Central memory CD8-positive, alpha-beta T cell (primary cell): ENCODE measurements around the gene TFAP2E.

Source experiments
- ATAC-seq: fragments of 150-1000 bp; cut with Tn5 transposase; replicated peaks from 2 replicates; pipeline ENCODE4 v1.10.0; 2022; ENCODE audit warnings: mild to moderate bottlenecking, moderate FRiP score, moderate number of reproducible peaks; ENCODE audit not compliant: poor library complexity, severe bottlenecking; ENCODE audit errors: extremely low read depth
- DNase-seq, 2 donors: peaks; one replicate each; pipeline ENCODE4 v3.0.0; 2021; ENCODE audit warnings: low spot score in 2 of 2
- H3K27ac Mint-ChIP-seq: one replicate; pipeline ENCODE4 v1.8.0; 2022; ENCODE audit warnings: low read depth, mild to moderate bottlenecking, moderate library complexity, mixed read lengths
- H3K27me3 Mint-ChIP-seq: one replicate; pipeline ENCODE4 v1.8.0; 2022; ENCODE audit warnings: mixed read lengths
- H3K36me3 Mint-ChIP-seq: one replicate; pipeline ENCODE4 v1.8.0; 2022; ENCODE audit warnings: mild to moderate bottlenecking, moderate library complexity, mixed read lengths; ENCODE audit not compliant: insufficient read depth
- H3K4me1 Mint-ChIP-seq: one replicate; pipeline ENCODE4 v1.8.0; 2022; ENCODE audit warnings: mixed read lengths
- H3K4me3 Mint-ChIP-seq: one replicate; pipeline ENCODE4 v1.8.0; 2022; ENCODE audit warnings: mild to moderate bottlenecking, moderate library complexity, mixed read lengths
- H3K9me3 Mint-ChIP-seq: one replicate; pipeline ENCODE4 v1.8.0; 2022; ENCODE audit warnings: mixed read lengths

The TFAP2E gene

DNA sequence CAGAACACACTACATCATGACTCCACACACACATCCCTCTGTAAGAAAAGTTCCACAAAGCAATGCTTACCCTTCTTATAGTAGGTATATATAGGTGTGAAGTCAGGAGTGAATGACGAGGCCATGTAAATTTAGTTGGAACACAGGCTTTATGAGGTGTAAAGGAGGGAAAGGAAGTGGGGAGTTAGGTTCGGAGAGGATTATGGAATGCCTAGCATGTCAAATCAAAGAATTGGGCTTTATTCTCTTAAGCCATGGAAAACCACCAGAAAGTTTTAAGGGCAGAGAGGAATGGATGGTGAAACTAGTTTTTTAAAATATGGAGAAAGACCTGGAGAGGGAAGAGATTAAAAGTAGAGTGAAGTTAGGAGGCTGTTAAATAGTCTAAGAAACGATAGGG lies 26.3 kb downstream of the TFAP2E start:
- Mint-ChIP-seq H3K27me3 (no peaks in the 10 kb centered on the region), H3K4me1 (peaks cover 8% of the 10 kb centered on the region), H3K4me3 (no peak overlapping the region), H3K9me3 (no peaks in the 10 kb centered on the region), H3K27ac (no peak overlapping the region), H3K36me3 (peaks cover 28% of the 10 kb centered on the region)
- DNase-seq (no peak), ATAC-seq (no peak)

DNA sequence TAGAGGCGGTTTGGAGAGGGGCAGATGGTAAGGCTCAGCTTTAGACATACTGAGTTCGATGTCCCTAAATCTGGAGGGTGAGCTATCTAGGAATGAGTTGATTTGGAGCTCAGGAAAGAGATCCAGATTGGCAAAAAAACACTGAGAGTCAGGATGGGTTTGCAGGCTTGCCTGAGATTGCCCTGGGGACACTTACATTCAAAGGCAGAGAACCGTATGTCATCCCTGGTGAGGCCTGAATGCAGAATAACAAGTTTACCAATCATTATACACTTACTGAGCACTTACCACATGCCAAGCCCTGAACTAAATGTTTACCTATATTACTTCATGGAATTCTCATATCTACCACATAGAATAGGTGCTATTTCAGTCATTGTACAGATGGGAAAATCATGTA lies 27.5 kb downstream of the TFAP2E start:
- H3K27ac Mint-ChIP-seq = peak overlapping the region; percentile 11
- H3K9me3 Mint-ChIP-seq = no peaks in the 10 kb centered on the region
- ATAC-seq = no peak
- no peak for DNase-seq
- peaks cover 37% of the 10 kb centered on the region for H3K36me3 Mint-ChIP-seq
- H3K4me1 Mint-ChIP-seq = peaks cover 13% of the 10 kb centered on the region
- no peaks in the 10 kb centered on the region for H3K27me3 Mint-ChIP-seq
- H3K4me3 Mint-ChIP-seq = no peak overlapping the region

DNA sequence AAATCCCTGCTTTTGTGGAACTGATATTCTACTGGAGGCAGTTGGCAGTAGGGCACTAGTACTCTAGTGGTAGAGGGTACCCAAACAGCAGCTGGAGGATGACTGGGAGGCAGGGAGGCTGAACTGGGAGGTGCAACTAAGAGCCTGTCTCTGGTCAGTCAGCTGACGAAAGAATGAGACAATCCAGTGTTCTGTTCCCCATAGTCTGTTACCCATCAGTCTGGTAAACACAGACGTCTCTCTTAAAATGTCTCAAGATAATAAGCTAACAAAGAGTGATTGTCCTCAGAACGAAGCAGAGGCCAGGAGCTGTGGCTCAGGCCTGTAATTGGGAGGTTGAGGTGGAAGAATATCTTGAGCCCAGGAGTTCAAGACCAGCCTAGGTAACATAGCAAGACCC lies 30.4 kb downstream of the TFAP2E start:
- Mint-ChIP-seq H3K27ac (peak overlapping the region; percentile 29), H3K36me3 (peaks cover 50% of the 10 kb centered on the region), H3K4me3 (no peak overlapping the region), H3K27me3 (no peaks in the 10 kb centered on the region), H3K4me1 (peaks cover 23% of the 10 kb centered on the region), H3K9me3 (no peaks in the 10 kb centered on the region)
- ATAC-seq (no peak), DNase-seq (no peak)

DNA sequence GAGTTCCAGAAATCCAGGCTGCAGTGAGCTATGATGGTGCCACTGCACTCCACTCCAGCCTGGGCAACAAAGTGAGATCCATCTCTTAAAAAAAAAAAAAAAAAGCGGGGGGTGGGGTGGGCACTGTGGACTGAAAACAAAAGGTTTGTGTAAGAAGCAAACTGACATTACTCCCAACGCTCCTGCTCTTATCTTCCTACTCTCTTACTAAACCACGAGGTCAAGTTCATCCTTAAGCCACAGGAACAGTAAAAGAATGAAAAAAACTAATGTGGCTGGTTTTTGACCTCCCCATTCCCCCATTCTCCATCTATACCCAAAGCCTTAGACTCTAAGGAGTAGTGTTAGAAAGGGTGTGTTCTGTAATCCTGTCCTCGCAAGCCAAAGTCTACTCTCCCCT lies 30.8 kb downstream of the TFAP2E start:
- Mint-ChIP-seq H3K4me3 (no peak overlapping the region), H3K9me3 (no peaks in the 10 kb centered on the region), H3K4me1 (peaks cover 23% of the 10 kb centered on the region), H3K27me3 (no peaks in the 10 kb centered on the region), H3K36me3 (peaks cover 53% of the 10 kb centered on the region), H3K27ac (no peak overlapping the region)
- DNase-seq = no peak
- no peak for ATAC-seq

DNA sequence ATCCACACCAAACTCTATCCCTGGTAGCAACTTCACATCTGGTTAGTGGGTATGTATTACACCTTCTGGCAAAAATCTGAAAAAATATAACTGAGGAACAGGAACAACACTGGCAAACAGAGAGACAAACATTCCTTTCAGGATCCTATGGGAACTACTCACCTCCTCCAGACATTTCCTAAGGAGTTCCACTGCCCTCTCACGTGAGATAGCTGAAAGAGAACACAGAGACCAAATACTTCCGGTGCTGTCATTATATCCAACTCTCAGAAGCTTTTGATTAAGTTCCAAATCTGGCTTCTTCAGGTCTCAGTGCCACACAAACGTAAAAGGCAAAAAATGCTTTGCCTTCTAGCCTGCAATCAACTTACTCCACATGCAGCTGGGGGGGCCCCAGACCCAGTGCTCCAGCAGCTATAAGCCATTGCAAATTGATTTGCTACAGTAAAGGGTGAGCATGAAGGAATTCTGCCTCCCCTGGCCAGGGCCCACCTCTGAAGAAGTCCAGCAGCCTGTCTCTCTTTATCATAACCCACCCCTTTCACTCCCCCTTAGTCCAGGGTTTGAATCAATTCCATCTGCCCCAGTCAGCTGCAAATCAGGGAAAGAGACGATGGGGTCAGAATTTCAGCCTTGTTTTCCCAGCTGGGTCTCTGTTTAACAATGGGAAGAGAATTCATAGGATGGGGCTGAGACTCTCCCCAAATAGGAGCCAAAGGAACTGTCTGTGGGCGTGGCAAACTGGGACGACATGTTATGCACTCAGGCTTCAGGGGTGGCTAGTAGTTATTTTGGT lies 32.2 kb downstream of the TFAP2E start:
- H3K36me3 Mint-ChIP-seq = peaks cover 54% of the 10 kb centered on the region
- no peak for DNase-seq
- no peak overlapping the region for H3K27ac Mint-ChIP-seq
- H3K27me3 Mint-ChIP-seq = no peaks in the 10 kb centered on the region
- H3K4me3 Mint-ChIP-seq = no peak overlapping the region
- H3K4me1 Mint-ChIP-seq = peaks cover 23% of the 10 kb centered on the region
- no peak for ATAC-seq
- H3K9me3 Mint-ChIP-seq = no peaks in the 10 kb centered on the region

DNA sequence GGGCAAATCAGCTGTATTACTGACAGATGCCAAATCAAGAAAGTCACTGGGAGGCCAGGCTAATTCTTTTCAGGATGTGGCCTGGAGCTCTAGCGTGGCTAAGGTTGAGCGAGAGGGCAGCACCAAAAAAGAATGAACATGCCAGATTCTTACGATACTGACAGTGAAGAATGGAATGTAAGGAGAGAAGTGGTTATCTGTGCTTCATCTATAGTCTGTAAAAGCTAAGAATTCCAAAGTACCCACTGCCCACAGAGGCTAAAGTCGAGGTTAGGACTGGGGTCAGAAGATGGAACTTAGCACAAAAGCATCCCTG lies 32.7 kb downstream of the TFAP2E start:
- Mint-ChIP-seq H3K9me3 (no peaks in the 10 kb centered on the region), H3K27ac (peak overlapping the region; percentile 56), H3K36me3 (peaks cover 55% of the 10 kb centered on the region), H3K4me1 (peaks cover 23% of the 10 kb centered on the region), H3K27me3 (no peaks in the 10 kb centered on the region), H3K4me3 (no peak overlapping the region)
- ATAC-seq (no peak), DNase-seq (no peak)

DNA sequence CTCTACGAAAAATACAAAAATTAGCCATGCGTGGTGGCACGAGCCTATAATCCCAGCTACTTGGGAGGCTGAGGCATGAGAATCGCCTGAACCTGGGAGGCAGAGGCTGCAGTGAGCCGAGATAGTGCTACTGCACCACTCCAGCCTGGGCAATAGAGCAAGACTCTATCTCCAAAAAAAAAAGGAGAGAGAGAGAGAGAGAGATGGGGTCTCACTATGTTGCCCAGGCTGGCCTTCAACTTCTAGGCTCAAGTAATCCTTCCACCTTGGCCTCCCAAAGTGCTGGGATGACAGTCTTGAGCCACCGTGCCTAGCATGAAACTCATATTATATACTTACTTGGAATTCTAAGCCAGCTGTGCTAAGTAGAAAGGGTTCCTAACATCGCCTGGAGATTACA lies 38.5 kb downstream of the TFAP2E start:
- Mint-ChIP-seq H3K4me1 (peaks cover 30% of the 10 kb centered on the region), H3K27me3 (no peaks in the 10 kb centered on the region), H3K4me3 (no peak overlapping the region), H3K36me3 (peaks cover 29% of the 10 kb centered on the region), H3K27ac (no peak overlapping the region), H3K9me3 (no peaks in the 10 kb centered on the region)
- no peak for DNase-seq
- no peak for ATAC-seq

DNA sequence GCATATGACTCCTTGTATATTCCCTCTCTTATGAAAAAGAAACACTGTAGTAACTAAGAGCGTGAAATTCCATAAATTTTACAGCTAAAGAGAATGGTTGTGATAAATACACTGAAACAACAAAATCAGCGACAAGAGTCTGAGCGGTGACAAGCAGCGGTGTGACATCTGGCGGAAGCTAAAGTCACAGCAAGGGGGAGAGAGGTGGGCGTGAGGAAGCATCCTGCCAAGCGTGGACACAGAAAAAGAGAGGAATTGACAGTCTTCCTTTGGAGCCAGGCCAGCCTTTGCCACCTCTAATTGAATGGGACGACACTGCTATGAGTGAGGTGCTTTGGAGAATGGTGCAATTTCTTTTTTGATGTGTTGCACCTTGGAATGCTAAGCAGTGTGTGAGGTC lies 42.3 kb downstream of the TFAP2E start:
- Mint-ChIP-seq H3K4me3 (no peak overlapping the region), H3K9me3 (no peaks in the 10 kb centered on the region), H3K27me3 (no peaks in the 10 kb centered on the region), H3K4me1 (peaks cover 44% of the 10 kb centered on the region), H3K36me3 (peaks cover 23% of the 10 kb centered on the region), H3K27ac (no peak overlapping the region)
- no peak for ATAC-seq
- no peak for DNase-seq

DNA sequence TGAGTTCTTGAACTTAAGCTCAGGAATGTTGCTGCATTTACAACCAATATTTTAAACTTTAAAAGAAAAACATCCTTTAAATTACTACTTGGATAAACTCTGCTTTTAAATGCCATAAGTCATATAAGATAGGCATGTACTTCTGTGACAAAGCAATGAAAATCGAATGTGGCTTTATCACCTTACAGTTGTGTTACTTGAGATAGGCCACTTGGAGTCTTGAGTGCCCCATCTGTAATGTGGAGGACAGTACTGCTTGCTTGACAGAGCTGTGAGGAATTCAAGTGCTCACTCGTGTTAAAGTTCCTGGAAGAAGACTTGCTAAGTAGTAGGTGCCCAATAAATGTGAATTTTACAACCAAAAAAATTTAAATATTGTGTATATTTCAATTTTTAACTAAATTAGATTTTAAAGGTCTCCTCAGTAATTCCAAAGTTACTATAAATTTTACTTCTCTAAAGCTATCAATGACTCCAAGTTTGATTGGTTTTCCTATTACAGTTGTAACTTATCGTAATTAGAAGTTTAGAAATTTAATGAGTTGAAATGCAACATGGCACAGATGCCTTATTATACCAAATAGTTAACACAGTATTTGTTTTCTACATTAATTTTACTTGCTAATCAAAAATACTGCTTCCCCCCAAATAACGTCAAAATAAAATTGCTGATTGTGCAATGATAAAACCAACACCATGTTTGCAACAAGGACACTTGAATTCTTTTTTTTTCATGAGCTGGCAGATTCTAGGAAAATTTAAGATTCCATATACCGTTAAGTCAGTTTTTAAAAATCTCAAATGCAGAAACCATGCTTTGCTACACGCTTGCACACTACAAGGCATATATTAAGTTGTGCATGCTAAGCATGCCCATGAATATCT lies 46.4 kb downstream of the TFAP2E start:
- DNase-seq = no peak
- peaks cover 22% of the 10 kb centered on the region for H3K36me3 Mint-ChIP-seq
- peaks cover 30% of the 10 kb centered on the region for H3K4me1 Mint-ChIP-seq
- H3K27ac Mint-ChIP-seq = no peak overlapping the region
- no peak overlapping the region for H3K4me3 Mint-ChIP-seq
- H3K27me3 Mint-ChIP-seq = no peaks in the 10 kb centered on the region
- no peaks in the 10 kb centered on the region for H3K9me3 Mint-ChIP-seq
- ATAC-seq = no peak

DNA sequence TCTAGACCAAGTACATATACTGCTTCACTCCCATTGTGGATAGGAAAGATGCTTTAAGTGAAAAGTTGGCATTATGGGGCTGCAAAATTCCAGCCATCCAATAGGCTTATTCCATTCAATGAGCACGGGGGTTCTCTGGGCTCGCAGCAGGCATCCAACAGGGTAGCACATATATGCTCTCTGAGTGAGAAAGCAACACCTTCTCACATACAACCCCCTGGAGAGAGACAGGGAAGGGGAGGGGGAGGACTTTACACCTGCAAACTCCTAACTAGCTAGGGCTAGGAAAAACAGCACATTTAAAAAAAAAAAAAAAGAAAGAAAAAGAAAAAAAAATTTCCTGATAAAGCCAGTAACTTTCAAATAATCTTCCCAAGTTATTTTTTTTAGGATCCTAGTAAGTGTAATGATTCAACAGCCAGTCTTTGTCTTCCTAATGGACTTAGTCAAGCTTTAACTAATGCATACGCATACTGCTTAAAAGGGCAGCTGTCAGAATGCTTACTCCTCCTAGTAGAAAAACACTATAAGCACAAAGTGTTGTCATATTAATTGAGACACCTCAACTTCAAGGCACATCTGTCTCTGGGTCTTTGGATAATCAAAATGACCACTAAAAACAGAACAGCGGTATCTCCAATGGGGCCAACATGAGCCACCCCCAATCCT lies 49.5 kb downstream of the TFAP2E start:
- Mint-ChIP-seq H3K27me3 (no peaks in the 10 kb centered on the region), H3K4me1 (peaks cover 23% of the 10 kb centered on the region), H3K4me3 (no peak overlapping the region), H3K36me3 (peaks cover 29% of the 10 kb centered on the region), H3K27ac (no peak overlapping the region), H3K9me3 (no peaks in the 10 kb centered on the region)
- no peak for ATAC-seq
- DNase-seq = no peak

DNA sequence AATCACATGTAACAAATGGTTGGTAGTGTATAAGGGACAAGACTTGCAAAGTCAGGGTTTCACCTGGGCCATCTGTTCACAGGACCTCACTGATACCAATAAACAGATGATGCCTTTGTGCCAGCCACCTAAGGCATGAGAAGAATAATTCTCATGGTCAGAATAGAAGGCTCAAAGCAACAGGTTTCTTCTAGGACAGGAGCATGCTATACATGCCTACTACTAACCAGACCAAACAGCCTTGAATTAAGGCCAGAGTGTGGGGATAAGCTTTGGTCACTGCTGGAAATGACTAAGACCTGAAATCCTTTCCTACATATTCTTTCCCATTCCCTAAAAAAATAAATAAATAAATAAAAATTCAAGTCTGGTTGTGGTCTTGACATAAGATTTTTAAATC lies 50.7 kb downstream of the TFAP2E start:
- Mint-ChIP-seq H3K27me3 (no peaks in the 10 kb centered on the region), H3K36me3 (peaks cover 28% of the 10 kb centered on the region), H3K4me3 (no peak overlapping the region), H3K27ac (no peak overlapping the region), H3K9me3 (no peaks in the 10 kb centered on the region), H3K4me1 (peaks cover 23% of the 10 kb centered on the region)
- DNase-seq = no peak
- no peak for ATAC-seq

DNA sequence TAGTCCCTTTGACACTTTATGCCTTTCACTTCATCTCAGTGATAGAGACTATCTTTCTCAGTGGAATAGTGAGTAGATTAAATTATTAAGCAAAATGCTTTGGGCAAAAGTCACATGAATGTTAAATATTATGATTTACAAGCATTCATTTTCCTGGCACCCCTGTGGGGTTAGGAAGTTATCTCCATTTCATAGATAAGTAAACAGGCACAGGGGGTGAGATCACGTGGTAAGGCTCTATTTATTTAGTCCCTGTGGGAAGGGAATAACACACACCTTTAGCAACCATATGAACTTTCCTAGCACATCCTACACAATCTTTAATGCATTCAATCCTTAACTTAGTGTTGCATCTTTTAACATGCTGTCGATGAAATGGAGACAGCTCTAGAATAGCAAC lies 55.9 kb downstream of the TFAP2E start:
- DNase-seq (no peak), ATAC-seq (no peak)
- Mint-ChIP-seq H3K9me3 (no peaks in the 10 kb centered on the region), H3K4me1 (peaks cover 25% of the 10 kb centered on the region), H3K27ac (no peak overlapping the region), H3K4me3 (no peak overlapping the region), H3K36me3 (peaks cover 58% of the 10 kb centered on the region), H3K27me3 (no peaks in the 10 kb centered on the region)

DNA sequence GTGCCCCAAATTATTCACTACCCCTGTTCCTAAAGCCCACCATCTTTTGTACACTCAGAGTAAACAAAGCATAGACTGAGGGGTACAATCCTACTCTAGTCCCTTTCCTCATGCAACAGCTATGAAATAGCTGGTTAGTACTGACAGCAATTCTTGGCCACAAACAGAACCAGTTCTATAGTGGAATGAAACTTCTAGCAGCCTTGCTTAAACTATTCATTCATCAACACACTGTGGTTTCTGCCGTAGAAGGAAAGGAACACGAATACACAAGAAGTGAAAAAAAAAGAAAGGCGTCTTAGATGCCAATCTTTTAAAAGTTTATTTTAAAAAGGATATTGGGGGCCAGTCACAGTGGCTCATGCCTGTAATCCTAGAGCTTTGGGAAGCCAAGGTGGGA lies 58.3 kb downstream of the TFAP2E start:
- Mint-ChIP-seq H3K4me1 (peaks cover 19% of the 10 kb centered on the region), H3K27me3 (no peaks in the 10 kb centered on the region), H3K4me3 (no peak overlapping the region), H3K9me3 (no peaks in the 10 kb centered on the region), H3K36me3 (peaks cover 66% of the 10 kb centered on the region), H3K27ac (no peak overlapping the region)
- DNase-seq (no peak), ATAC-seq (no peak)
